GM19351 (cell line): Measurements from ENCODE around the gene LRR1.
"Not testable (repeated sequence)": the region's sequence is repeated elsewhere in the genome, so short reads cannot be mapped to it uniquely, and the experiment has no call there.

ENCODE experiments used
- ATAC-seq: cut with Tn5 transposase; IDR thresholded peaks from one replicate; pipeline ENCODE4 v1.9.1; 2021; ENCODE audit warnings: mild to moderate bottlenecking, moderate library complexity; ENCODE audit not compliant: unreplicated experiment

LRR1 gene

DNA sequence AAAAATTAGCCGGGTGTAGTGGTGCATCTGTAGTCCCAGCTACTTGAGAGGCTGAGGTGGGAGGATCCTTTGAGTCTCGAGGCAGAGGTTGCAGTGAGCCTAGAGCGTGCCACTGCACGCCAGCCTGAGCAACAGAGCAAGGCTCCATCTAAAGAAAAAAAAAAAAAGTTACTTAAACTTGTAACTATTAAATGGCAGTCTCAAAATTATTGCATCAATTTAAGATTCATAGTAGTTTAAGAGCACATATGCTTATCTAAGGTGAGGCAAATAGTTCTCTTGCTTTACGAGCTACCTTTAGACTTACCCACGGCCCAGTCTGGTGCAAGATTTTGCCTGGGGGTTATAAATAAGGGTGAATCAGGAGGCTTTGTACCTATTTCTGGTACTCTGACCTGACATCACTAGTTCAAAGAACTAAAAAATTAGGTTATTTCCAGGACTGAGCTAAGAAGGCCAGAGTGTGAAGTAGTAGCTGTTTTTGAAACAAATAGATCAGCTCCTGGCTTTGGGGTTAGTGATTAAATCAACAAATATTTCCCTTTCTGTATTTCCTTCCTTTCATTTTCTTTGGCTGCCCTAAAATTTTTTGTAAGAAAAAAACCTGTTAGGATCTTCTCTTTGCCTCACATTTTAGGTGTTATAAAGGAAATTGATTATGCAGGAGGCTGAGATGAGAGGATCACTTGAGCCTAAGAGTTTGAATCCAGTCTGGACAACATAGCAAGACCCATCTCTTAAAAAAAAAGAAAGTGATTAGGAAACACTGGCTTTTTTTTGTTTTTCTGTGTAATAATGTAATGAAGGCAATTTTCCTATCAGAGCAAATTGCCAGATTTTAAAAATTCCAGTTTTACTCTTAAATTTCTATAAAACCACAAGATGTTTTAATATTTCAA is 25.4 kb downstream of the LRR1 start:
- ATAC-seq, result peak; percentile 12

DNA sequence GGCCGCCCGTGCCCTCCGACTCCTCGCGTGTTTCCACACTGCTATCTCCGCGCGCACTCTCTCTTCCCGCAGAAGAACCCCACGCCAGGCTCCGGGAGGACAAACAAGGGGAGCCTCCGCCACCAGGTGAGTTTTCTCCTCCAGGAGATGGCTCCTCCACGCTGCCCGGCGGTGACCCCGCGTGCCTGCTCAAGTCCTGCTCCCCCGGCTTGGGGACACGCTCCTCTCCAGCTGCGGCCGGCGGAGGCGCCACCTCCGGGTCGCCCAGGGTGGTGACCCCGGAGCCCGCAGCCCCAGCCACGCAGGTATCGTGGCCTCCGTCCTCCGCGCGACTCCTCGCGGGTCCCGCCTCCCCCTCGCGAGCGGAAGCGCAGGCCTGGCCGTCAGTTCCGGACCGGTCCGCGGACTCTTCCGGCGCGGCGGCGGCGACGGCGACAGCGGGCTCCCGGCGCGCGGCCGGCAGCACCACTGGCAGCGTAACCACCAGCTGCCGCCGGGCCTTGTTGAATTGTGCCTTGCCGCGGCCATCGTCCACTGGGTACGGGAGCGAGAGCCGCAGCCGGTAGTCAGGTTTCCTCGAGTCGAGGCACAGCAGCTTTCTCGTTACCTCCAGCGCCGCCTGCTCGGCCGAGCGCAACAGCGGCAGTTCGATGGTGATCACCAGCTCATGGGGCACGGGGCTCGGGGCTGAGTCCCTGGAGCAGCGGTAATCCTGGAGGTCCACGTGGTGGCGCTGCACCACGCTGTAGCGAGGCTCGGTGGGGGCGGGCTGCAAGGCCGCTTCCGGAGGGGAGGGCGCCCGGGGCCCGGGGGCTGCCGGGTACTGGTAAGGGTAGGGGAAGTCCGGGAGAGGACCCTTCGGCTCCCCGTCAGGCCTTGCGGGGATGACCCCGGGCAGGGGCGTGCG is 35.2 kb downstream of the LRR1 start:
- peak; percentile 66 for ATAC-seq

DNA sequence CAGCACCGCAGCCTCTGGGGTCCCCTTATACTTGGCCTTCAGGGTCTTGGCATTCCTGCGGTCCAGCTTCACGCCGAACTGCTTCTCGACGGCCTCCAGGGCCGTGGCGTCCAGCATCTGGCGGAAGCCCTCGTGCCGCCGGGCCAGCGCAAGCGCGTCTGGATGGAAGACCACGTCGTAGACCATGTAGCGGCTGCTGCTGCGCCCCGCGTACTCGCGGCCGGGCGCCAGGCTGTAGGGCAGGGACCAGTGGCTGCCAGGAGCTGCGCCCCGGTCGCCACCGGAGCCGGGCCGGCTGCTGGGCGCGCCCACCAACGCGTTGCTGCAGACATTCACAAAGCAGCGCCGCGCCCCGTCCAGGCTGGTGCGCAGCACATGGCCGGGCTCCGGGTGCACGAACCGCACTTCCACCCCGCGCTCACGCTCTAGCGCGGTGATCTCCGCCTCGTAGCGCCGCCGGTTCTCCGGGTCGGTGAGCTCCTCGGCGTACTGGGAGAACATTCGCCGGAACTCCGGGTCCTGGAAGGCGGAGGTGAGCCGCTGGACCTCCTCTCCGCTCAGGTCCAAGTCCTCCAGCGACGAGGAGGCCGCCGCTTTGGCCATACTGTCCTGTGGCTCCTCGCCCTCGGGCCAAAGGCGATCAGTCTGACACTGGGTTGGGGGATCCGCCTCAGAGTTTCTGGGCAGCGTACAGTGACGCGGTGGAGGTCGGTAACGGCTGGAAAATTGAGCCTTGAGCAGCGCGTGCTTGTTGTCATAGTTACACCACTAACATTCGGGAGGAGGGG is 36.0 kb downstream of the LRR1 start, which contains the start of gene DNAAF2:
TSS of gene DNAAF2 (minus strand) at position 698 of the 788 bp plus-strand sequence. CDS start at position 603, 95 bp downstream.
- peak; percentile 29 for ATAC-seq

DNA sequence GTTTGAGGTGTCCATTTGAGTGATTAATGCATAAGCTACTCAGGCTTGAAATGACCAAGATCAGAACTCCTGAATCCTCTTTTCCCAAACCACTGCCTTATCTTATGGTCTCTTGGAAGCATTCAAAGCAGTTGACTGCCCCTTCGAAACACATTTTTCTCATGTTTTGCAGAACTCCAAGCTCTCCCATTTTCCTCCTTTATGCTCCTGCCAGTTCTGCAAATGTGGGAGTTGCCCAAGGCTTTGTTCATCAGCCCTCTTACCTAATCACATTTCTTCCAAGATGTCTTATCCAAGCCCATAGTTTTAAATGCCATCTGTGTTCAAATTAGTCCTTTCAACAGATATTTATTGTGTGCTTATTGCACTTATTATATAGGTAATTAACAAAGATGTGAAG is 38.1 kb downstream of the LRR1 start:
- ATAC-seq, result no peak

DNA sequence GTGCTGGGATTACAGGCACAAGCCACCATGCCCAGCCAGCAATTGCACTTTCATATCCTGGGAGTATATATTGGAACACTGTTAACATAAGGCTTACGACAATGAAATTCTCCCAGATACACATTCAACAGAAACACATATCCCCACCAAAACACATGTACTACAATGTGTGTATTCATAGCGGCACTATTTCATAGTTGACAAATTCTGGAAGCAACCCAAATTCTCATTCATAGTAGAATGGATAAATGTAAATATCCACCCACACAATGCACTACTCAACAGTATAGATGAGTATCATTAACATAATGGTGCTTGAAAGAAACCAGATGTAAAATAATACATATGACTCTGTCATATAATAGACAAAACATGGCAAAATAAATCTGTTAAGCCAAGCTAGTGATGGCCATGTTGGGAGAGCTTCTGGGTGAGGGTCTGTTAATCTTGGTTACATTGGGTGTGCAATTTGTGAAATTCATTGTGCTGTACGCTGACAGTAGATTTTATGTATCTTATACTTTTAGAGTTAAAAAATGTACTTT is 38.9 kb downstream of the LRR1 start:
- ATAC-seq, result no peak

DNA sequence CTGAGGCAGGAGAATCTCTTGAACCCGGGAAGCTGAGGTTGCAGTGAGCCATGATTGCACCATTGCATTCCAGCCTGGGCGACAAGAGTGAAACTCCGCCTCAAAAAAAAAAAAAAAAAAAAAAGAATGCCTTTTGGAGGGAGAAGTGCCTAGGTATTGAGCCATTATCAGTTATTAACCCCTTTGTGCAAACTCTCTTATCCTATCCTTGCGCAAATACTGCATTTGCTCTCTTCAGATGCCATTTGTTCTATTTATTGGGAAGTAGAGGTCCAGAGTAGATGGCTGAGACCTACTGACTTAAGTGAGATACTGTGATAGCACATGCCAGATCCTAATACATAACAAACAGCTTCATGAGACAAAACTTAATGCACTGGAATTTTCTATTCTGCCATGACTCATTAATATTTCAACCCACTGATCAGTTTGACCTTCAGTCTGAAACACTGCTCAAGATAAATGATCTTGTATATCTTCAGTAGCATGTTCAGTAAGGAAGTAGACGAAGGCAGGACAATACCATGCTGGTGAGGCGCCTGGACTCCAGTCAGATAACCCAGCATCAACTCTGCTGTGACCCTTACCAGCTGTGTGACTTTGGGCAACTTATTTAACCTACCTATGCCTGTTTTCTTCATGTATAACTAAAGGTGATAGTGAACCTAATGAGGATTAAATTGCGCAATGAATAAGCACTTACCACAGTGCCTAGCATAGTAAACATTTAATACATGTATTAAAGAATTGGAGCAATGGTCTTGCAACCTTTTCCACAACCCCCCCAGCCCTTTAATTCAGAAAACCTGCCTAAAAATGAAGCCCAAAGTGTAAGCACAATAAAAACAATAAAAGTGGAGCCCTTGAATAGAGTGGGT is 42.0 kb downstream of the LRR1 start:
- ATAC-seq, result no peak

DNA sequence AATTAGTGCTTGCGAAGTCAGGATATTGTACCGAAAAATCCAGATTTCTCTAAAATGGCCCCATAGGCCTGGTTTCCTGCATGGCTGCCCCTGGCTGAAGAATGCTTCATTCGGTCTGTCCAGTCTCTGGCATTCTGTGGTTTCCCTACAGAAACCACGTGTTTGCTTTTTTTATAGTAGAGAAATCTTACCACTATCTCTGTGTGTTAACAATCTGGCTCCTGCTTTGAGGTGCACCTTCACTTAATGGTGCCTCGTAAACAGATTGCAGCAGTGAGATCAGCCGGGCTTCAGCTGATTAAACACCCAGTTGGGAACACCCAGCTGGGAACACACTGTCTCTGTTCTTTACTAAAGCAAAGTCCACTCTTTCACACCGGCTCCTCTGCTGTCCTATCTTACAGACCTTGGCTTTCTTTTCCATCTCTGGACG is 43.0 kb downstream of the LRR1 start:
- no peak for ATAC-seq

DNA sequence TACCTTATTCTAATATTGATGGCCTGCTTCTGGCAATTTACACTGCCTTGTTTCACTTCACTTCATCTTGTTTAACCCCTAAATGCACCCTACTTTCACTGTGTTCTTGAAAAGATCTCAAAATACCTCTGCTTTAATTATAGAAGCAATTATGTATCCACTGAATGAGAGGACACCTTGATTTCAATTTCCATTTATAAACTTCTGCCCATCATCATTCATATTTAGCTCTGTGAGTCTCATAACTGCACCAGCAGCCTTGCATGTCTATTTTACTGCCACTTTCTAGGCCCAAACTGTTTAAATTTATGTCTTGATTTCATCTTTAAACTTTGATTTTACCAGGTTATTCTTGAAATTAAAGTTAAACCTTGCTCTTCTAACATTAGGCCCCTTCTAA is 43.4 kb downstream of the LRR1 start:
- no peak for ATAC-seq

DNA sequence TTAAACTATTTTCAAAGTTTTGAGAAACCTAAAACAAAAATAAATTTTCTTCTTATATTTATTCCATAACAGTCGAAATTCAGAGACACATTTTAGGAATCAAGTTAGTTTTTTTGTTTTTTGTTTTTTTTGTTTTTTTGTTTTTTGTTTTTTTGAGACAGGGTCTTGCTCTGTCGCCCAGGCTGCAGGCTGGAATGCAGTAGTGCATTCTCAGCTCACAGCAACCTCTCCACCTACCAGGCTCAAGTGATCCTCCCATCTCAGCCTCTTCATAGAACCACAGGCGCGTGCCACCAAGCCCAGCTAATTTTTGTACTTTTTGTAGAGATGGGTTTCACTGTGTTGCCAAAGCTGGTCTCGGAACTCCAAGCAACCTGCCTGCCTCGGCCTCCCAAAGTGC is 54.8 kb downstream of the LRR1 start:
- no peak for ATAC-seq

DNA sequence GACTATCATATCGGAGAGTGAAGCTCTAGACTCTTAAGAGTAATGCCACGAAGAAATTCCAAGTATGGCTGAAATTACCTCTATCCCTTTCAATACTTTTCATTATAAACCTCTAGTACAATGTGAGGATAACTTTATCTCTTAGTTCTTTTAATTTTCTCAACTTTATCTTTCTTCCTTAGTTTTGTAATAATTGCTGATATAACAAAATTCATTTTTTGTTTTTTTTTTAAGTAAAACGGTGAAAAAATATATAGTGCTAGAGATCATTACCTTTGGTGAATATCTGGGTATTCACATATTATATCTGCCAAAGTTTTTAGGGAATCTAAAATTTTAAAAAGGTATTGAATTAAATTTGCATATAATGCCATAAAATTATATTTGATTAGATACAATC is 55.8 kb downstream of the LRR1 start:
- ATAC-seq, result no peak

DNA sequence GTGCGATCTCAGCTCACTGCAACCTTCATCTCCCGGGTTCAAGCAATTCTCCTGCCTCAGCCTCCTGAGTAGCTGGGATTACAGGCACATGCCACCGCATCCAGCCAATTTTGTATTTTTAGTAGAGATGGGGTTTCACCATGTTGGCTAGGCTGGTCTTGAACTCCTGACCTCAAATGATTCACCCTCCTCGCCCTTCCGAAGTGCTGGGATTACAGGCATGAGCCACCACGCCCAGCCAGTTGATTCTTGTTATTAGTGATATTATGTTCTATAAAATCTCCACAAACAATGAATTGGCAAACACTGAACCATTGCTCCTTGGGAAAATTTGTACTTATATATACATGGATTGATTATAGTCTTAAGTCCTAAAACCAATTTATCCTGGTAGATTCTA is 58.8 kb downstream of the LRR1 start:
- not testable (repeated sequence) for ATAC-seq

DNA sequence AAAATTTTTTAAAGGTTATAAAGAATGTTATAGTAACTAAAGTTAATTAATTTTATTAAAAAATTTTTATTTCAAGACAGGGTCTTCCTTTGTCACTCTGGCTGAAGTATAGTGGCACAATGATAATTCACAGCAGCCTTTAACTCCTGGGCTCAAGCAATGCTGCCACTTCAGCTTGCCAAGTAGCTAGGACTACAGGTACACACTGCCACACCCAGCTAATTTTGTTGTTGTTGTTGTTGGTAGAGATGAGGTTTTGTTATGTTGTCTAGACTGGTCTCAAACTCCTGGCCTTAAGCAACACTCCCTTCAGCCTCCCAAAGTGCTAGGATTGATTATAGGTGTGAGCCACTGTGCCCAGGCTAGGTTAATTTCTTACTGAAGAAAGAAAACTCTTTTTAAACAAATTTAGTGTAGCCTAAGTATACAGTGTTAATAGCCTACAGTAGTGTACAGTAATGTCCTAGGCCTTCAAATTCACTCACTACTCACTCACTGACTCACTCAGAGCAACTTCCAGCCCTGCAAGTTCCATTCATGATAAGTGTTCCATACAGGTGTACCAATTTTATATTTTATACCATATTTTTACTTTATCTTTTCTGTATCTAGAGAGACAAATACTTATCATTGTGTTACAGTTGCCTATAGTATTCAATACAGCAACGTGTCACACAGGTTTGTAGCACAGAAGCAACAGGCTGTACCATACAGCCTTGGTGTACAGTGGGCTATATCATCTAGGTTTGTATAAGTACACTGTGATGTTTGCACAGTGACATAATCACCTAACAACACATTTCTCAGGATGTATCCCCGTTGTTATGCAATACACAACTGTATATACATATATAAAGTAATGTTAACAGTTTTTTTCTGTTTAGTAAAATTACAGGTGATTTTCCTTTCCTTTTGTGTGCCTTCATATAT is 61.1 kb downstream of the LRR1 start:
- ATAC-seq, result no peak
